Measurements from ENCODE around the gene VPS13D. TPM values are rescaled to one million over a fixed set of nuclear protein-coding genes. Genes with fewer than 3 reads are reported as not detected.

Gene VPS13D
- total RNA-seq, 1 donor from 2014 or later, result 88.9 TPM

GRCh38 chr1:12482988-12483387, 253.2 kb downstream of the VPS13D start:
- H3K36me3 ChIP-seq, result no peaks in the 10 kb centered on the region
- TF ChIP-seq CTCF (IDR thresholded peaks at IDR 0.05) (no peak), POLR2A (IDR thresholded peaks at IDR 0.05) (no peak), POLR2AphosphoS5 (IDR thresholded peaks at IDR 0.05; ENCODE audit: insufficient read depth in 1 of 2, low read depth in 1 of 2) (no peak)
- no peak for DNase-seq (ENCODE audit: extremely low spot score in 2 of 2)
- no peak overlapping the region for H3K4me3 ChIP-seq
- intact Hi-C loops (cut with DNase I), result loop anchor here (10.0 kb wide), 2 partner anchors 62 to 132 kb away; partner anchors contain the start of gene DHRS3
- H3K27me3 ChIP-seq, result no peaks in the 10 kb centered on the region
- H3K27ac ChIP-seq, result no peak overlapping the region
- no peaks in the 10 kb centered on the region for H3K9me3 ChIP-seq
- H3K4me1 ChIP-seq, result peaks cover 70% of the 10 kb centered on the region

GRCh38 chr1:12485231-12486058, 255.6 kb downstream of the VPS13D start:
- Histone ChIP-seq H3K36me3 (no peaks in the 10 kb centered on the region), H3K27me3 (no peaks in the 10 kb centered on the region), H3K4me1 (peaks cover 45% of the 10 kb centered on the region), H3K4me3 (no peak overlapping the region), H3K27ac (peak overlapping the region; percentile 62), H3K9me3 (no peaks in the 10 kb centered on the region)
- TF ChIP-seq POLR2AphosphoS5 (IDR thresholded peaks at IDR 0.05; ENCODE audit: insufficient read depth in 1 of 2, low read depth in 1 of 2), result peak in 1 of 2 donors; percentile 54
- no peak for TF ChIP-seq POLR2A (IDR thresholded peaks at IDR 0.05)
- no peak for TF ChIP-seq CTCF (IDR thresholded peaks at IDR 0.05)
- intact Hi-C loops (cut with DNase I), result loop anchor here (10.0 kb wide), 2 partner anchors 59 to 129 kb away; partner anchors contain the start of gene DHRS3
- no peak for DNase-seq (ENCODE audit: extremely low spot score in 2 of 2)

GRCh38 chr1:12486059-12486341, 256.2 kb downstream of the VPS13D start:
- TF ChIP-seq POLR2AphosphoS5 (IDR thresholded peaks at IDR 0.05; ENCODE audit: insufficient read depth in 1 of 2, low read depth in 1 of 2), result no peak
- no peaks in the 10 kb centered on the region for H3K36me3 ChIP-seq
- peak overlapping the region; percentile 62 for H3K27ac ChIP-seq
- peaks cover 39% of the 10 kb centered on the region for H3K4me1 ChIP-seq
- DNase-seq (ENCODE audit: extremely low spot score in 2 of 2), result no peak
- H3K27me3 ChIP-seq, result no peaks in the 10 kb centered on the region
- intact Hi-C loops (cut with DNase I), result loop anchor here (10.0 kb wide), 2 partner anchors 59 to 129 kb away; partner anchors contain the start of gene DHRS3
- no peaks in the 10 kb centered on the region for H3K9me3 ChIP-seq
- H3K4me3 ChIP-seq, result no peak overlapping the region

- Histone ChIP-seq H3K27ac (peak overlapping the region; percentile 62), H3K9me3 (no peaks in the 10 kb centered on the region), H3K4me3 (no peak overlapping the region), H3K36me3 (no peaks in the 10 kb centered on the region), H3K27me3 (no peaks in the 10 kb centered on the region), H3K4me1 (peaks cover 34% of the 10 kb centered on the region)
- peak in 1 of 2 donors; percentile 88 for DNase-seq (ENCODE audit: extremely low spot score in 2 of 2)
- TF ChIP-seq POLR2AphosphoS5 (IDR thresholded peaks at IDR 0.05; ENCODE audit: insufficient read depth in 1 of 2, low read depth in 1 of 2), result peak in 1 of 2 donors; percentile 87
- no peak for TF ChIP-seq CTCF (IDR thresholded peaks at IDR 0.05)
- intact Hi-C loops (cut with DNase I), result loop anchor here (10.0 kb wide), 2 partner anchors 58 to 128 kb away; partner anchors contain the start of gene DHRS3
These were observed 256.7 kb downstream of the VPS13D start for GRCh38 chr1:12486401-12487005.

GRCh38 chr1:12487520-12487919, 257.7 kb downstream of the VPS13D start:
- H3K4me1 ChIP-seq, result peaks cover 29% of the 10 kb centered on the region
- no peak overlapping the region for H3K4me3 ChIP-seq
- intact Hi-C loops (cut with DNase I), result loop anchor here (10.0 kb wide), 2 partner anchors 57 to 127 kb away; partner anchors contain the start of gene DHRS3
- no peaks in the 10 kb centered on the region for H3K9me3 ChIP-seq
- TF ChIP-seq CTCF (IDR thresholded peaks at IDR 0.05), result no peak
- no peak for TF ChIP-seq POLR2AphosphoS5 (IDR thresholded peaks at IDR 0.05; ENCODE audit: insufficient read depth in 1 of 2, low read depth in 1 of 2)
- no peak for TF ChIP-seq POLR2A (IDR thresholded peaks at IDR 0.05)
- H3K27me3 ChIP-seq, result no peaks in the 10 kb centered on the region
- H3K27ac ChIP-seq, result no peak overlapping the region
- no peaks in the 10 kb centered on the region for H3K36me3 ChIP-seq
- no peak for DNase-seq (ENCODE audit: extremely low spot score in 2 of 2)

Data from vagina (tissue), 2 donors.